HG03457 (cell line): ENCODE data around the gene MID1.

Experiments
- ATAC-seq: cut with Tn5 transposase; IDR thresholded peaks from one replicate; pipeline ENCODE4 v1.9.1; 2021; ENCODE audit warnings: moderate number of reproducible peaks; ENCODE audit not compliant: unreplicated experiment

Gene MID1

GRCh38 chrX:10447564-10448214 lies 172.7 kb downstream of the MID1 start:
- ATAC-seq, result no peak

DNA sequence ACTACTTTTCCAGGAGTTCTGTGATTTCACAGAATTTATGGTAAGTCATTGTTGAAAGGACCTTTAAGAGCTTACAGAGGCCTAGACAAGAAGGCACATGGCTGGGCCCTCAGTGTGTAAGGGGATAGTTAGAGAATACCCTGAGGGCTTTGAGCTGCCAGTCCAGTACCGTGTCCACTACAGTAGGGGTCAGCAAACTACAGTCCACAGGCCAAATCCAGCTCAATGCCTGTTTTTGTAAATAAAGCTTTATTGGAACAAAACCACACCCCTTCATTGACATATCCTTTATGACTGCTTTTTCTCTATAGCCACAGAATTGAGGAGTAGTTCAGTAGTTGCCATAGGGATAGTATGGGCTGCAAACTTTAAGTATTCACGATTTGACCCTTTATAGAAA lies 176.2 kb downstream of the MID1 start:
- ATAC-seq, result no peak

DNA sequence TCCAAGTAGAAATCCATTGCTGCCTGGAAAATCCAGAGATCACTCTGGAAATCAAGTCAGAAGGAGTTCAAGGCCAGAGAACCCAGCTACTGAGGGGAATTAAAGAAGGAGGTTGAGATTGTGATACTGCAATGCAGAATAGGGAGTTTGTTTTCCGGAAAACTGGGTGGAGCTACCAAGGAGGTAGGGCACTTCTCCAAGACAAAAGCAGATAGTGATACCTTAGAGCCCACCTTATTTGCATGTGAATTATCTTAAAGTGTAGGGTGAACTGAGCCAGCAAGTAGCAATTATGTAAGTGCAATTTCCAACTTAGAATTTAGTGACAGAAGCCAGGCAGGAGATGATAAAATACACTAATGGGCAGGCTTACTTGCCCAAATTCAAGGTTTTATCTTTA lies 178.9 kb downstream of the MID1 start:
- no peak for ATAC-seq

GRCh38 chrX:10433296-10433965 lies 187.0 kb downstream of the MID1 start:
- ATAC-seq, result no peak

- no peak for ATAC-seq
These were observed 190.5 kb downstream of the MID1 start for GRCh38 chrX:10429908-10430307.

DNA sequence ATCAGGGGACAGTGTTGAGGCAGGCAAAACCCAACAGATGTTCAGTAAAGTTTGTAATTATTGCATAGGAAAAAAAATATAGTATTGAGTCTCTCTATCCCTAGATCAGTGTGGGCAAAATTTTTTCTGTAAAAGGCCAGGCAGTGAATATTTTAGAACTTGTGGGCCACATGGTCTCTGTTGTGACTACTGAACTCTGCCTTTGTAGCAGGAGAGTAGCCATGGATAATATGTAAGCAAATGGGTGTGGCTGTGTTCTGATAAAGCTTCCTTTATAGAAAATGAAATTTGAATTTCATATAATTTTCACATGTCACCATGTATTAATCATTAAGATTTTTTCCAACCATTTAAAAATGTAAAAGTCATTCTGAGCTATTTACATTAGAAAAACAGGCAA lies 193.1 kb downstream of the MID1 start:
- ATAC-seq, result no peak

DNA sequence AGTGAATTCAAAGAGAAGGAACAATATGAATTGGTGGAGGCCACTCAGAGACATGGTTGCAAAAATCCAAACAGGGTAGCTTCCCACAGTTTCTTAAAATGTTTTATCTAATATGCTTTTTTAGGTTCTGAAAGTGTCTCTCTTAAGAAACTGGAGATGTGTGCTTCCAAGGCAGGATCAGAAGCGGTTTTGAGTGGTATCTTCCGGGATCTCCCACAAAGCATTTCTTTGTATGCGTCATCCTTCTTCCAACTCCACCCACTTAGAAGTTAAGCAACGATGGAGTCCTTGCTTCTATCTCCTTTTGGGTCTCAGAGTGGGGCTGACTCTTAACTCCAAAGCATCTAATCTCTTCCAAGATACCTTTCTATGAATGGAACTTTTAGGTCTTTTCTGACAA lies 196.7 kb downstream of the MID1 start:
- no peak for ATAC-seq

GRCh38 chrX:10420134-10420533 lies 200.3 kb downstream of the MID1 start:
- ATAC-seq, result no peak

GRCh38 chrX:10416424-10416823 lies 204.0 kb downstream of the MID1 start:
- ATAC-seq, result no peak

- no peak for ATAC-seq
These were observed 204.9 kb downstream of the MID1 start for GRCh38 chrX:10415306-10416001.

GRCh38 chrX:10414862-10415261 lies 205.5 kb downstream of the MID1 start:
- ATAC-seq, result no peak

GRCh38 chrX:10414156-10414824 lies 206.1 kb downstream of the MID1 start:
- ATAC-seq, result no peak

GRCh38 chrX:10404436-10404835 lies 215.9 kb downstream of the MID1 start:
- ATAC-seq, result no peak

DNA sequence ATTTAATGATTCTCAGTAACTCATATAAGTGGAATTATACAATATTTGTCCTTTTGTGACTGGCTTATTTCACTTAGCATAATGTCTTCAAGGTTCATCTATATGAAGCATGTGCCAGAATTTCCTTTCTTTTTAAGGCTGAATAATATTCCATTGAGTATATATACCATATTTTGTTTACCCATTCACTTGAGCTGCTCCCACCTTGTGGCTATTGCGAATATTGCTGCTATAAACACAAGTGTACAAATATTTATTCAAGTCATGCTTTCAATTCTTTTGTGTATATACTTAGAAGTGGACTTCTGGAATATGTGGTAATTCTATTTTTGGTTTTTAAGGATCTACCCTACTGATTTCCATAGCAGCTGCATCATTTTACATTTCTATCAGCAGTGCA lies 219.1 kb downstream of the MID1 start:
- no peak for ATAC-seq

DNA sequence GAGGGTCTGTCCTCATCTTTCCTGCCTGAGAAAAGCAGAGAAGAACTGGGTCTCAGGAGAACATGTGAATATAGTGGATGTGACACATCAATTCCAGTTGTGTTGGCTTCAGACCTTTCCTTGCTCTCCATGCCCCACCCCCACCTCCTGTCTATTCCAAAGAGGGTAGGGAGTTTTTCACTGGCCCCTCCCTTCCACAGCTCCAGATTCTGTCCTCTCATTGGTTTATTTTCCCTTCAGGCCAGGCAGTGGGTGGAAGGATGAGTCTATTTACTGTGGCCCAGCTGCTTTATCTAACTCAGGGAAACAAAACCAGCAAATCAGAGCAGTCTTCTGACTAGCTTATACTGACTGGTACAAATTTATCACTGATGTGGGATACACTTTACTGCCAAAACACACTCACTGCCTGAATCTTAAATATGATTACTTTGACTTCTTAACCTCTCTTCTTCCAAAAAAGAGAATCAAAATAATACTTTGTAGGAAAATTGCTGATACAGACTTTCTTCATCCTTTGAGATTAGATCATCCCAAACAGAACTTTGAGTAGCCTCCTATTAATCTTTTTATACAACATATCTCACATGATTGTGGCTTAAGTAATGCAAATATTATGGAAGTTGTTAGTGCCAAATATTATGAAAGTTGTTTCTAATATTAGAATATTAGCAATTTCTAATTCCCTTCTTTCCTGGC lies 221.2 kb downstream of the MID1 start:
- ATAC-seq, result no peak

- no peak for ATAC-seq
These were observed 222.2 kb downstream of the MID1 start for GRCh38 chrX:10398215-10398614.

GRCh38 chrX:10397349-10397748 lies 223.0 kb downstream of the MID1 start:
- ATAC-seq, result no peak

GRCh38 chrX:10395643-10396042 lies 224.7 kb downstream of the MID1 start:
- ATAC-seq, result no peak
